Loucy (cell line): Measurements from ENCODE around the gene CTTNBP2.

Experiments used
- EZH2phosphoT487 ChIP-seq: fragments of 200-600 bp; IDR thresholded peaks from 2 replicates; pipeline ENCODE4 v1.6.1; 2018; ENCODE audit warnings: antibody characterized with exemption, mild to moderate bottlenecking, moderate library complexity, borderline replicate concordance
- TF ChIP-seq, protein P1 (sequence below): fragments of 200-600 bp; sonication (generic); conservative IDR thresholded peaks from 2 replicates; pipeline ENCODE4 v1.5.1; 2014; ENCODE audit warnings: mild to moderate bottlenecking, antibody characterized with exemption, low read length

DNA sequence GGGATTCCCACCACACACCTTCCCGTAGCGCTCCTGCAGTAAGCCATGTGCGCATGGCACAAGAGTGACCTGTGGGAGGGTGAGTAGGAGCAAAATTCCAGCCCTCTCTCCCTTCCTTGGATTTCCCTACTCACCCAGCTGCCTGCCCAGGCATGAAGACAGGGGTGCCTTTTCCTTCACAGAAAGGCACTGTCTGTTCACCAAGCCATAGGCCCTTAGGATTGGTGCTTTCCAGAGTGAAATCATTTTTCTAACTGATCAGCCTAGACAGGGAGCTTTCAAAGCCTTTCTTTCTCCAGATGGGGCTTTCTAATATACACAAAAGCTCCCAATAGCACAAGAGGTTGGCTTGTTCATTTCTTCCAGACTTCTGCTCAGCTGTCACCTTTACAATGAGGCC lies 79.7 kb downstream of the CTTNBP2 start:
- TF ChIP-seq, protein P1, sequence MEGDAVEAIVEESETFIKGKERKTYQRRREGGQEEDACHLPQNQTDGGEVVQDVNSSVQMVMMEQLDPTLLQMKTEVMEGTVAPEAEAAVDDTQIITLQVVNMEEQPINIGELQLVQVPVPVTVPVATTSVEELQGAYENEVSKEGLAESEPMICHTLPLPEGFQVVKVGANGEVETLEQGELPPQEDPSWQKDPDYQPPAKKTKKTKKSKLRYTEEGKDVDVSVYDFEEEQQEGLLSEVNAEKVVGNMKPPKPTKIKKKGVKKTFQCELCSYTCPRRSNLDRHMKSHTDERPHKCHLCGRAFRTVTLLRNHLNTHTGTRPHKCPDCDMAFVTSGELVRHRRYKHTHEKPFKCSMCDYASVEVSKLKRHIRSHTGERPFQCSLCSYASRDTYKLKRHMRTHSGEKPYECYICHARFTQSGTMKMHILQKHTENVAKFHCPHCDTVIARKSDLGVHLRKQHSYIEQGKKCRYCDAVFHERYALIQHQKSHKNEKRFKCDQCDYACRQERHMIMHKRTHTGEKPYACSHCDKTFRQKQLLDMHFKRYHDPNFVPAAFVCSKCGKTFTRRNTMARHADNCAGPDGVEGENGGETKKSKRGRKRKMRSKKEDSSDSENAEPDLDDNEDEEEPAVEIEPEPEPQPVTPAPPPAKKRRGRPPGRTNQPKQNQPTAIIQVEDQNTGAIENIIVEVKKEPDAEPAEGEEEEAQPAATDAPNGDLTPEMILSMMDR, result no peak
- no peak for TF ChIP-seq EZH2phosphoT487
